Superior temporal gyrus (tissue), 1 donor: ENCODE data around the gene ZNF853.
A peak's percentile ranks its signal among the peaks of the same experiment; 100 is the strongest.

Source experiments
- DNase-seq: peaks from one replicate; pipeline ENCODE4 v3.0.0-alpha.2; 2016; ENCODE audit errors: extremely low spot score

Gene ZNF853

GRCh38 chr7:6636741-6637543, 21.5 kb downstream of the ZNF853 start, which contains the start of gene ZNF316:
ZNF316 (plus strand) TSS chr7:6637318; CDS start chr7:6642410, 5,092 bp downstream.
- peak; percentile 60 for DNase-seq

GRCh38 chr7:6637544-6638229, 22.3 kb downstream of the ZNF853 start:
- DNase-seq = no peak

- DNase-seq = no peak
Observed at GRCh38 chr7:6639032-6639431, 23.6 kb downstream of the ZNF853 start.

- DNase-seq = no peak
Observed at GRCh38 chr7:6639627-6640026, 24.2 kb downstream of the ZNF853 start.

GRCh38 chr7:6640246-6640721, 24.9 kb downstream of the ZNF853 start:
- no peak for DNase-seq

GRCh38 chr7:6641305-6642035, 26.1 kb downstream of the ZNF853 start:
- no peak for DNase-seq

GRCh38 chr7:6642239-6642839, 26.9 kb downstream of the ZNF853 start:
- DNase-seq = no peak

GRCh38 chr7:6642861-6643640, 27.6 kb downstream of the ZNF853 start:
- DNase-seq = no peak

- DNase-seq = no peak
Observed at GRCh38 chr7:6643915-6644625, 28.7 kb downstream of the ZNF853 start.

GRCh38 chr7:6644728-6645127, 29.3 kb downstream of the ZNF853 start:
- no peak for DNase-seq

- DNase-seq = no peak
Observed at GRCh38 chr7:6646465-6646864, 31.1 kb downstream of the ZNF853 start.

GRCh38 chr7:6647080-6647479, 31.7 kb downstream of the ZNF853 start:
- DNase-seq = no peak

GRCh38 chr7:6647541-6647940, 32.1 kb downstream of the ZNF853 start:
- no peak for DNase-seq

GRCh38 chr7:6648066-6648814, 32.8 kb downstream of the ZNF853 start:
- no peak for DNase-seq

GRCh38 chr7:6648815-6649104, 33.4 kb downstream of the ZNF853 start:
- no peak for DNase-seq

GRCh38 chr7:6649241-6649961, 34.0 kb downstream of the ZNF853 start:
- DNase-seq = no peak

- no peak for DNase-seq
Observed at GRCh38 chr7:6650086-6650485, 34.7 kb downstream of the ZNF853 start.

- no peak for DNase-seq
Observed at GRCh38 chr7:6650521-6651011, 35.2 kb downstream of the ZNF853 start.

GRCh38 chr7:6651851-6652445, 36.5 kb downstream of the ZNF853 start:
- DNase-seq = no peak
